ENCODE data around the gene CNIH4. TPM values are rescaled to one million over a fixed set of nuclear protein-coding genes. Genes with fewer than 3 reads are reported as not detected.
"Not testable (repeated sequence)": the region's sequence is repeated elsewhere in the genome, so short reads cannot be mapped to it uniquely, and the experiment has no call there.

Gene CNIH4
- total RNA-seq, 1 donor from 2014 or later, result 31.5 TPM

GRCh38 chr1:224340453-224341384 is 16.0 kb upstream of the CNIH4 start:
- intact Hi-C loops (cut with DNase I); DNase-seq (ENCODE audit: missing footprints); ATAC-seq: not testable (repeated sequence)

- no peak for DNase-seq (ENCODE audit: missing footprints)
- intact Hi-C loops (cut with DNase I), result no loop called here
- ATAC-seq, result no peak
These were observed 13.0 kb upstream of the CNIH4 start for GRCh38 chr1:224343679-224344078.

- DNase-seq (ENCODE audit: missing footprints), result no peak
- intact Hi-C loops (cut with DNase I), result no loop called here
- no peak for ATAC-seq
These were observed 8.5 kb upstream of the CNIH4 start for GRCh38 chr1:224348137-224348536.

GRCh38 chr1:224349716-224350115 is 7.0 kb upstream of the CNIH4 start:
- ATAC-seq; intact Hi-C loops (cut with DNase I); DNase-seq (ENCODE audit: missing footprints): not testable (repeated sequence)

GRCh38 chr1:224352436-224353085 is 4.1 kb upstream of the CNIH4 start:
- DNase-seq (ENCODE audit: missing footprints); ATAC-seq; intact Hi-C loops (cut with DNase I): not testable (repeated sequence)

GRCh38 chr1:224353975-224354925 is 2.4 kb upstream of the CNIH4 start:
- ATAC-seq, result no peak
- intact Hi-C loops (cut with DNase I), result no loop called here
- DNase-seq (ENCODE audit: missing footprints), result no peak

GRCh38 chr1:224357626-224358124 is 996 bp downstream of the CNIH4 start:
- ATAC-seq, result no peak
- no peak for DNase-seq (ENCODE audit: missing footprints)
- intact Hi-C loops (cut with DNase I), result no loop called here

GRCh38 chr1:224358237-224358636 is 1.6 kb downstream of the CNIH4 start:
- intact Hi-C loops (cut with DNase I), result no loop called here
- no peak for DNase-seq (ENCODE audit: missing footprints)

GRCh38 chr1:224359207-224359606 is 2.5 kb downstream of the CNIH4 start:
- intact Hi-C loops (cut with DNase I), result no loop called here
- ATAC-seq (no peak), DNase-seq (ENCODE audit: missing footprints) (no peak)

More at GRCh38 chr1:224358237-224358636, 1.6 kb downstream of the CNIH4 start:
- no peak for ATAC-seq

GRCh38 chr1:224368409-224368808 is 11.7 kb downstream of the CNIH4 start:
- intact Hi-C loops (cut with DNase I), result no loop called here
- no peak for ATAC-seq
- no peak for DNase-seq (ENCODE audit: missing footprints)

- DNase-seq (ENCODE audit: missing footprints) (no peak), ATAC-seq (no peak)
- intact Hi-C loops (cut with DNase I), result no loop called here
These were observed 16.4 kb downstream of the CNIH4 start for GRCh38 chr1:224373008-224373590.

- ATAC-seq, result no peak
- intact Hi-C loops (cut with DNase I), result no loop called here
- DNase-seq (ENCODE audit: missing footprints), result no peak
These were observed 18.4 kb downstream of the CNIH4 start for GRCh38 chr1:224375059-224375458.

- ATAC-seq (peak; percentile 35), DNase-seq (ENCODE audit: missing footprints) (no peak)
- intact Hi-C loops (cut with DNase I), result no loop called here
These were observed 21.0 kb downstream of the CNIH4 start for GRCh38 chr1:224377676-224378006.

- DNase-seq (ENCODE audit: missing footprints) (no peak), ATAC-seq (no peak)
- intact Hi-C loops (cut with DNase I), result no loop called here
These were observed 22.4 kb downstream of the CNIH4 start for GRCh38 chr1:224378855-224379631.

GRCh38 chr1:224380003-224380402 is 23.3 kb downstream of the CNIH4 start:
- ATAC-seq, result peak; percentile 42
- intact Hi-C loops (cut with DNase I), result no loop called here
- DNase-seq (ENCODE audit: missing footprints), result no peak

GRCh38 chr1:224381880-224382548 is 25.3 kb downstream of the CNIH4 start:
- intact Hi-C loops (cut with DNase I), result no loop called here
- no peak for ATAC-seq

GRCh38 chr1:224383218-224383617 is 26.5 kb downstream of the CNIH4 start:
- intact Hi-C loops (cut with DNase I), result no loop called here
- no peak for ATAC-seq
- no peak for DNase-seq (ENCODE audit: missing footprints)

More at GRCh38 chr1:224381880-224382548, 25.3 kb downstream of the CNIH4 start:
- no peak for DNase-seq (ENCODE audit: missing footprints)
